ENCODE results near the gene CNGB1. TPM values are rescaled to one million over a fixed set of nuclear protein-coding genes. Genes with fewer than 3 reads are reported as not detected.

Gene CNGB1
- total RNA-seq, 2 donors from 2014 or later: 0.34 TPM; not detected in 1

GRCh38 chr16:57999971-58000705 lies 29.2 kb upstream of the CNGB1 start, which contains the start of gene ZNF319:
TSS of gene ZNF319 (minus strand) at chr16:58000672. CDS start at chr16:57998265, 2,407 bp downstream.
- no peak for DNase-seq (ENCODE audit: low spot score)
- intact Hi-C loops (cut with DNase I): loop anchor here (2.0 to 5.0 kb wide), 3 partner anchors 101 to 423 kb away; no protein-coding TSS in a partner anchor
- Histone ChIP-seq H3K9me3 (no peaks in the 10 kb centered on the region), H3K36me3 (peaks cover 8 to 19% of the 10 kb centered on the region in 2 donors), H3K4me3 (peak within 1 kb of the TSS; percentile 71 to 82), H3K27ac (peak within 1 kb of the TSS; percentile 75 to 79), H3K4me1 (replicated peaks) (peaks cover 10% of the 10 kb centered on the region), H3K27me3 (replicated peaks; ENCODE audit: insufficient read depth) (no peaks in the 10 kb centered on the region)
- 1% methylated on average over 62 of the region's 95 CpGs for WGBS
- no peak for TF ChIP-seq CTCF (IDR thresholded peaks at IDR 0.05)
- TF ChIP-seq POLR2AphosphoS5 (IDR thresholded peaks at IDR 0.05): no peak
- no peak for TF ChIP-seq POLR2A (IDR thresholded peaks at IDR 0.05)

GRCh38 chr16:57999366-57999970 lies 28.5 kb upstream of the CNGB1 start:
- H3K27ac ChIP-seq: peak overlapping the region; percentile 75 to 79
- no peak for TF ChIP-seq CTCF (IDR thresholded peaks at IDR 0.05)
- no peak for TF ChIP-seq POLR2AphosphoS5 (IDR thresholded peaks at IDR 0.05)
- no peak for TF ChIP-seq POLR2A (IDR thresholded peaks at IDR 0.05)
- 3% methylated on average over 6 of the region's 6 CpGs for WGBS

GRCh38 chr16:57998992-57999365 lies 28.1 kb upstream of the CNGB1 start:
- WGBS: 88% methylated on average over 3 of the region's 3 CpGs
- H3K4me3 ChIP-seq: no peak overlapping the region
- TF ChIP-seq POLR2A (IDR thresholded peaks at IDR 0.05) (no peak), CTCF (IDR thresholded peaks at IDR 0.05) (no peak), POLR2AphosphoS5 (IDR thresholded peaks at IDR 0.05) (no peak)
- peaks cover 10% of the 10 kb centered on the region for H3K4me1 ChIP-seq (replicated peaks)
- DNase-seq (ENCODE audit: low spot score): no peak
- no peak overlapping the region for H3K27ac ChIP-seq
- no peaks in the 10 kb centered on the region for H3K27me3 ChIP-seq (replicated peaks; ENCODE audit: insufficient read depth)
- intact Hi-C loops (cut with DNase I): no loop called here
- no peaks in the 10 kb centered on the region for H3K9me3 ChIP-seq
- peaks cover 8 to 19% of the 10 kb centered on the region in 2 donors for H3K36me3 ChIP-seq

More at GRCh38 chr16:57999366-57999970, 28.5 kb upstream of the CNGB1 start:
- H3K4me3 ChIP-seq: peak overlapping the region; percentile 71 to 82
- intact Hi-C loops (cut with DNase I): no loop called here
- H3K9me3 ChIP-seq: no peaks in the 10 kb centered on the region
- H3K4me1 ChIP-seq (replicated peaks): peaks cover 10% of the 10 kb centered on the region
- H3K36me3 ChIP-seq: peaks cover 8 to 19% of the 10 kb centered on the region in 2 donors
- no peak for DNase-seq (ENCODE audit: low spot score)
- H3K27me3 ChIP-seq (replicated peaks; ENCODE audit: insufficient read depth): no peaks in the 10 kb centered on the region

- Histone ChIP-seq H3K9me3 (no peaks in the 10 kb centered on the region), H3K27me3 (replicated peaks; ENCODE audit: insufficient read depth) (no peaks in the 10 kb centered on the region), H3K27ac (no peak overlapping the region), H3K36me3 (peaks cover 8 to 19% of the 10 kb centered on the region in 2 donors), H3K4me1 (replicated peaks) (peaks cover 10% of the 10 kb centered on the region), H3K4me3 (no peak overlapping the region)
- intact Hi-C loops (cut with DNase I): no loop called here
- TF ChIP-seq CTCF (IDR thresholded peaks at IDR 0.05) (no peak), POLR2A (IDR thresholded peaks at IDR 0.05) (no peak), POLR2AphosphoS5 (IDR thresholded peaks at IDR 0.05) (no peak)
- DNase-seq (ENCODE audit: low spot score): no peak
- WGBS: 66% methylated on average over 8 of the region's 8 CpGs
Measured at GRCh38 chr16:57998486-57998885, 27.6 kb upstream of the CNGB1 start.

Measured in prostate gland (tissue), 2 donors.